WTC11 (cell line): ENCODE results near the gene GADL1. TPM values are rescaled to one million over a fixed set of nuclear protein-coding genes. Genes with fewer than 3 reads are reported as not detected.

Source experiments
- ATAC-seq: fragments of 200-7000 bp; cut with Tn5 transposase; 2 replicates; pipeline ENCODE4 v1.10.0; 2021; ENCODE audit warnings: mild to moderate bottlenecking, moderate library complexity
- CTCF ChIA-PET: fragments of 300-600 bp; sonication (Branson Sonifier 250); formaldehyde crosslinking; loops from one replicate; lab custom pipeline; 2021; ENCODE audit warnings: antibody characterized with exemption; lab: Charles Lee
- POLR2A ChIA-PET: fragments of 350-600 bp; sonication (Branson Sonifier 250); formaldehyde crosslinking; loops from one replicate; lab custom pipeline; 2021; ENCODE audit warnings: antibody characterized with exemption; lab: Charles Lee
- DNase-seq: peaks from one replicate; pipeline ENCODE4 v3.0.0; 2021; ENCODE audit warnings: low spot score
- H3K27ac Mint-ChIP-seq: 2 replicates; pipeline ENCODE4 v1.8.0; 2021; ENCODE audit warnings: mixed read lengths
- H3K27me3 Mint-ChIP-seq: 2 replicates; pipeline ENCODE4 v1.8.0; 2021; ENCODE audit warnings: low read depth, mild to moderate bottlenecking, moderate library complexity, mixed read lengths
- H3K36me3 Mint-ChIP-seq: 2 replicates; pipeline ENCODE4 v1.8.0; 2021; ENCODE audit warnings: mixed read lengths
- H3K4me1 Mint-ChIP-seq: 2 replicates; pipeline ENCODE4 v1.8.0; 2022; ENCODE audit warnings: mixed read lengths
- H3K4me3 Mint-ChIP-seq: 2 replicates; pipeline ENCODE4 v1.8.0; 2021; ENCODE audit warnings: mild to moderate bottlenecking, moderate library complexity, mixed read lengths
- H3K9me3 Mint-ChIP-seq: 2 replicates; pipeline ENCODE4 v1.8.0; 2021; ENCODE audit warnings: mixed read lengths
- AR ChIP-seq: fragments of 250-450 bp; sonication (Bioruptor Pico); IDR thresholded peaks from 2 replicates; pipeline ENCODE4 v1.9.0; 2021; ENCODE audit warnings: mild to moderate bottlenecking
- ESRRA ChIP-seq: sonication (generic); formaldehyde crosslinking; IDR thresholded peaks from 2 replicates; pipeline ENCODE4 v1.8.1; 2022; ENCODE audit warnings: mild to moderate bottlenecking, missing genetic modification reagents, borderline replicate concordance
- FOXJ3 ChIP-seq: sonication (generic); formaldehyde crosslinking; IDR thresholded peaks from 2 replicates; pipeline ENCODE4 v1.9.0; 2021; ENCODE audit warnings: missing genetic modification reagents, mild to moderate bottlenecking, borderline replicate concordance
- GRHL2 ChIP-seq: fragments of 250-450 bp; sonication (Bioruptor Pico); IDR thresholded peaks from 2 replicates; pipeline ENCODE4 v1.8.0; 2022; ENCODE audit warnings: mild to moderate bottlenecking, moderate library complexity; ENCODE audit not compliant: insufficient replicate concordance, severe bottlenecking
- GTF2I ChIP-seq: fragments of 250-450 bp; sonication (Bioruptor Pico); conservative IDR thresholded peaks from 2 replicates; pipeline ENCODE4 v1.4.0; 2021; ENCODE audit warnings: mild to moderate bottlenecking
- HMGXB4 ChIP-seq: sonication (generic); formaldehyde crosslinking; IDR thresholded peaks from 2 replicates; pipeline ENCODE4 v1.8.1; 2023; ENCODE audit warnings: mild to moderate bottlenecking, moderate library complexity, missing genetic modification reagents
- IRF2 ChIP-seq: sonication (generic); formaldehyde crosslinking; IDR thresholded peaks from 2 replicates; pipeline ENCODE4 v1.8.0; 2022; ENCODE audit warnings: low read depth, missing genetic modification reagents, borderline replicate concordance
- JUN ChIP-seq: sonication (generic); formaldehyde crosslinking; IDR thresholded peaks from 2 replicates; pipeline ENCODE4 v1.8.0; 2023; ENCODE audit warnings: mild to moderate bottlenecking, missing genetic modification reagents
- MYBL2 ChIP-seq: sonication (generic); formaldehyde crosslinking; IDR thresholded peaks from 2 replicates; pipeline ENCODE4 v1.8.1; 2023; ENCODE audit warnings: mild to moderate bottlenecking, moderate library complexity, missing genetic modification reagents
- NFYB ChIP-seq: sonication (generic); formaldehyde crosslinking; conservative IDR thresholded peaks from 2 replicates; pipeline ENCODE4 v1.8.0; 2022; ENCODE audit warnings: low read depth, missing genetic modification reagents
- NR1H2 ChIP-seq: sonication (generic); formaldehyde crosslinking; IDR thresholded peaks from 2 replicates; pipeline ENCODE4 v1.9.0; 2021; ENCODE audit warnings: mild to moderate bottlenecking, moderate library complexity, missing genetic modification reagents
- OVOL2 ChIP-seq: fragments of 250-450 bp; sonication (Bioruptor Pico); IDR thresholded peaks from 2 replicates; pipeline ENCODE4 v1.9.0; 2021; ENCODE audit warnings: mild to moderate bottlenecking, borderline replicate concordance
- SMAD3 ChIP-seq: sonication (generic); formaldehyde crosslinking; IDR thresholded peaks from 2 replicates; pipeline ENCODE4 v1.8.0; 2022; ENCODE audit warnings: missing genetic modification reagents, mild to moderate bottlenecking, borderline replicate concordance
- SMAD4 ChIP-seq: sonication (generic); formaldehyde crosslinking; IDR thresholded peaks from 2 replicates; pipeline ENCODE4 v1.8.0; 2022; ENCODE audit warnings: mild to moderate bottlenecking, missing genetic modification reagents
- USF2 ChIP-seq: sonication (generic); formaldehyde crosslinking; IDR thresholded peaks from 2 replicates; pipeline ENCODE4 v1.8.1; 2023; ENCODE audit warnings: mild to moderate bottlenecking, missing genetic modification reagents, moderate library complexity
- ZNF317 ChIP-seq: sonication (generic); formaldehyde crosslinking; IDR thresholded peaks from 2 replicates; pipeline ENCODE4 v1.8.1; 2023; ENCODE audit warnings: low read depth, mild to moderate bottlenecking, moderate library complexity, missing genetic modification reagents, borderline replicate concordance
- total RNA-seq: library from RNA; stranded (reverse); gene quantifications from 3 replicates; pipeline ENCODE4 v1.2.3, GENCODE V29; 2021
- TF ChIP-seq, protein P1 (sequence below): fragments of 250-450 bp; sonication (Bioruptor Pico); IDR thresholded peaks from 2 replicates; pipeline ENCODE4 v1.9.0; 2021; ENCODE audit warnings: mild to moderate bottlenecking, borderline replicate concordance
- TF ChIP-seq, protein P2 (sequence below): sonication (generic); formaldehyde crosslinking; IDR thresholded peaks from 2 replicates; pipeline ENCODE4 v1.8.1; 2023; ENCODE audit warnings: mild to moderate bottlenecking, missing genetic modification reagents
- TF ChIP-seq, protein P3 (sequence below): fragments of 200-600 bp; IDR thresholded peaks from 2 replicates; pipeline ENCODE4 v1.8.0; 2022; ENCODE audit warnings: antibody characterized with exemption

Gene GADL1
- total RNA-seq, 1 experiment from 2014 or later = 0.15 TPM

GRCh38 chr3:30895329-30895728 is 868 bp upstream of the GADL1 start:
- no peak overlapping the region for H3K27ac Mint-ChIP-seq
- peak overlapping the region; percentile 72 for H3K4me3 Mint-ChIP-seq
- ATAC-seq (no peak), DNase-seq (no peak)
- TF ChIP-seq JUN (CRISPR knock-in tag) (no peak), GRHL2 (no peak), IRF2 (CRISPR knock-in tag) (no peak), NR1H2 (no peak), FOXJ3 (CRISPR knock-in tag) (no peak), MYBL2 (CRISPR knock-in tag) (no peak), OVOL2 (CRISPR knock-in tag) (no peak), ESRRA (CRISPR knock-in tag) (no peak), USF2 (no peak)
- TF ChIP-seq, protein P1, sequence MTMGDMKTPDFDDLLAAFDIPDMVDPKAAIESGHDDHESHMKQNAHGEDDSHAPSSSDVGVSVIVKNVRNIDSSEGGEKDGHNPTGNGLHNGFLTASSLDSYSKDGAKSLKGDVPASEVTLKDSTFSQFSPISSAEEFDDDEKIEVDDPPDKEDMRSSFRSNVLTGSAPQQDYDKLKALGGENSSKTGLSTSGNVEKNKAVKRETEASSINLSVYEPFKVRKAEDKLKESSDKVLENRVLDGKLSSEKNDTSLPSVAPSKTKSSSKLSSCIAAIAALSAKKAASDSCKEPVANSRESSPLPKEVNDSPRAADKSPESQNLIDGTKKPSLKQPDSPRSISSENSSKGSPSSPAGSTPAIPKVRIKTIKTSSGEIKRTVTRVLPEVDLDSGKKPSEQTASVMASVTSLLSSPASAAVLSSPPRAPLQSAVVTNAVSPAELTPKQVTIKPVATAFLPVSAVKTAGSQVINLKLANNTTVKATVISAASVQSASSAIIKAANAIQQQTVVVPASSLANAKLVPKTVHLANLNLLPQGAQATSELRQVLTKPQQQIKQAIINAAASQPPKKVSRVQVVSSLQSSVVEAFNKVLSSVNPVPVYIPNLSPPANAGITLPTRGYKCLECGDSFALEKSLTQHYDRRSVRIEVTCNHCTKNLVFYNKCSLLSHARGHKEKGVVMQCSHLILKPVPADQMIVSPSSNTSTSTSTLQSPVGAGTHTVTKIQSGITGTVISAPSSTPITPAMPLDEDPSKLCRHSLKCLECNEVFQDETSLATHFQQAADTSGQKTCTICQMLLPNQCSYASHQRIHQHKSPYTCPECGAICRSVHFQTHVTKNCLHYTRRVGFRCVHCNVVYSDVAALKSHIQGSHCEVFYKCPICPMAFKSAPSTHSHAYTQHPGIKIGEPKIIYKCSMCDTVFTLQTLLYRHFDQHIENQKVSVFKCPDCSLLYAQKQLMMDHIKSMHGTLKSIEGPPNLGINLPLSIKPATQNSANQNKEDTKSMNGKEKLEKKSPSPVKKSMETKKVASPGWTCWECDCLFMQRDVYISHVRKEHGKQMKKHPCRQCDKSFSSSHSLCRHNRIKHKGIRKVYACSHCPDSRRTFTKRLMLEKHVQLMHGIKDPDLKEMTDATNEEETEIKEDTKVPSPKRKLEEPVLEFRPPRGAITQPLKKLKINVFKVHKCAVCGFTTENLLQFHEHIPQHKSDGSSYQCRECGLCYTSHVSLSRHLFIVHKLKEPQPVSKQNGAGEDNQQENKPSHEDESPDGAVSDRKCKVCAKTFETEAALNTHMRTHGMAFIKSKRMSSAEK (CRISPR knock-in tag) = no peak
- no peaks in the 10 kb centered on the region for H3K9me3 Mint-ChIP-seq
- no peaks in the 10 kb centered on the region for H3K36me3 Mint-ChIP-seq
- H3K4me1 Mint-ChIP-seq = peaks cover 33% of the 10 kb centered on the region
- POLR2A ChIA-PET = no interaction called here
- CTCF ChIA-PET = no interaction called here
- H3K27me3 Mint-ChIP-seq = peaks cover 25% of the 10 kb centered on the region

- peaks cover 6% of the 10 kb centered on the region; the same call in 1 of the 2 replicates for H3K9me3 Mint-ChIP-seq
- CTCF ChIA-PET = no interaction called here
- H3K36me3 Mint-ChIP-seq = 0 out of 2 replicates have a peak, but pooled peaks cover 3% of the 10 kb centered on the region
- no peak for ATAC-seq
- POLR2A ChIA-PET = no interaction called here
- H3K4me1 Mint-ChIP-seq = peaks cover 44% of the 10 kb centered on the region
- H3K4me3 Mint-ChIP-seq = peak overlapping the region; percentile 72
- no peak for DNase-seq
- no peak overlapping the region for H3K27ac Mint-ChIP-seq
- H3K27me3 Mint-ChIP-seq = peaks cover 25% of the 10 kb centered on the region
- TF ChIP-seq NFYB (no peak), AR (CRISPR knock-in tag) (no peak), MYBL2 (CRISPR knock-in tag) (no peak), IRF2 (CRISPR knock-in tag) (no peak), ZNF317 (CRISPR knock-in tag) (no peak), ESRRA (CRISPR knock-in tag) (no peak), SMAD4 (no peak), GTF2I (no peak), SMAD3 (CRISPR knock-in tag) (no peak), FOXJ3 (CRISPR knock-in tag) (no peak), HMGXB4 (CRISPR knock-in tag) (no peak)
- TF ChIP-seq, protein P2, sequence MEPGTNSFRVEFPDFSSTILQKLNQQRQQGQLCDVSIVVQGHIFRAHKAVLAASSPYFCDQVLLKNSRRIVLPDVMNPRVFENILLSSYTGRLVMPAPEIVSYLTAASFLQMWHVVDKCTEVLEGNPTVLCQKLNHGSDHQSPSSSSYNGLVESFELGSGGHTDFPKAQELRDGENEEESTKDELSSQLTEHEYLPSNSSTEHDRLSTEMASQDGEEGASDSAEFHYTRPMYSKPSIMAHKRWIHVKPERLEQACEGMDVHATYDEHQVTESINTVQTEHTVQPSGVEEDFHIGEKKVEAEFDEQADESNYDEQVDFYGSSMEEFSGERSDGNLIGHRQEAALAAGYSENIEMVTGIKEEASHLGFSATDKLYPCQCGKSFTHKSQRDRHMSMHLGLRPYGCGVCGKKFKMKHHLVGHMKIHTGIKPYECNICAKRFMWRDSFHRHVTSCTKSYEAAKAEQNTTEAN (CRISPR knock-in tag) = no peak
- TF ChIP-seq, protein P3, sequence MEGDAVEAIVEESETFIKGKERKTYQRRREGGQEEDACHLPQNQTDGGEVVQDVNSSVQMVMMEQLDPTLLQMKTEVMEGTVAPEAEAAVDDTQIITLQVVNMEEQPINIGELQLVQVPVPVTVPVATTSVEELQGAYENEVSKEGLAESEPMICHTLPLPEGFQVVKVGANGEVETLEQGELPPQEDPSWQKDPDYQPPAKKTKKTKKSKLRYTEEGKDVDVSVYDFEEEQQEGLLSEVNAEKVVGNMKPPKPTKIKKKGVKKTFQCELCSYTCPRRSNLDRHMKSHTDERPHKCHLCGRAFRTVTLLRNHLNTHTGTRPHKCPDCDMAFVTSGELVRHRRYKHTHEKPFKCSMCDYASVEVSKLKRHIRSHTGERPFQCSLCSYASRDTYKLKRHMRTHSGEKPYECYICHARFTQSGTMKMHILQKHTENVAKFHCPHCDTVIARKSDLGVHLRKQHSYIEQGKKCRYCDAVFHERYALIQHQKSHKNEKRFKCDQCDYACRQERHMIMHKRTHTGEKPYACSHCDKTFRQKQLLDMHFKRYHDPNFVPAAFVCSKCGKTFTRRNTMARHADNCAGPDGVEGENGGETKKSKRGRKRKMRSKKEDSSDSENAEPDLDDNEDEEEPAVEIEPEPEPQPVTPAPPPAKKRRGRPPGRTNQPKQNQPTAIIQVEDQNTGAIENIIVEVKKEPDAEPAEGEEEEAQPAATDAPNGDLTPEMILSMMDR = no peak
These were observed 659 bp downstream of the GADL1 start for GRCh38 chr3:30893678-30894325.
